ENCODE data around the gene PCARE.
A peak's percentile ranks its signal among the peaks of the same experiment; 100 is the strongest.

Gene PCARE

DNA sequence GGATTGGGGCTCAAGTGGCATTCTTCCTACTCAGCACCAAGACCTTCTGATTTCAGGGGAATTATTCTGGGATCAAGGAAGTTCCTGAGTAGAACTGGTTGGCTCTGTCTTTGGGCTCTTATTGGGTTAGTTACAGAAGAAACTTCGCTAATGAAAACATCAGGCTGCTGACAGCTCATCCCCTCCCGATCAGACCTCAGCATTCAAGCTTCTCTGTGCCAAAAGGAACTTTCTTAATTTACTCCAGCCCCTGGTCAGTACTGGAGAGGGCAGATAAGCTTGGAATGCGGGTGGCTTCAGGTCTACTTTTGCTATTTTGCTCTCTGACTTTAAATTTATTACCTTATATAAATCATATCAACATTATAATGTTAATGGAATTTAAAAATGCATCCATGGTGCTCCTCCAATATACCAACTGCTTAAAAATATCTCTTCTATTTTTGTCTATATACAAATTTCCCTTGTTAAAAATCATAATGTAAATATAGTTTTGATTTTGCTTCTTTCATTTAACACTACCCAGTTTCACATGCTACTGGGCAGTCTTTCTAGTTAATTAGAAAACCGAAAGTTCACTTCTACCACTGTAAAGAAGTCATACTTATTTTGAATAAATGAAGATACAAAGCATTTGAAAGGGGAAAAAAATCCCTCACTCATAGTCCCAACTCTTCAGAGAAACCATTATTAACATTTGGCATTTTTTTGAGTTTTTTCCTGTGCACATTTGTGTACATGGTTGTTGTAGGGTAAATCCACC is 34.4 kb downstream of the PCARE start:
- TF ChIP-seq JUND (IDR thresholded peaks at IDR 0.05; ENCODE audit: low read depth) = no peak
- in situ Hi-C loops (cut with HindIII; ENCODE audit: low pct_unique_long_range_greater_than_20kb, low sequenced_read_pairs) = no loop called here
- no peak for DNase-seq (ENCODE audit: low read depth in 1 of 2, low spot score in 1 of 2)

DNA sequence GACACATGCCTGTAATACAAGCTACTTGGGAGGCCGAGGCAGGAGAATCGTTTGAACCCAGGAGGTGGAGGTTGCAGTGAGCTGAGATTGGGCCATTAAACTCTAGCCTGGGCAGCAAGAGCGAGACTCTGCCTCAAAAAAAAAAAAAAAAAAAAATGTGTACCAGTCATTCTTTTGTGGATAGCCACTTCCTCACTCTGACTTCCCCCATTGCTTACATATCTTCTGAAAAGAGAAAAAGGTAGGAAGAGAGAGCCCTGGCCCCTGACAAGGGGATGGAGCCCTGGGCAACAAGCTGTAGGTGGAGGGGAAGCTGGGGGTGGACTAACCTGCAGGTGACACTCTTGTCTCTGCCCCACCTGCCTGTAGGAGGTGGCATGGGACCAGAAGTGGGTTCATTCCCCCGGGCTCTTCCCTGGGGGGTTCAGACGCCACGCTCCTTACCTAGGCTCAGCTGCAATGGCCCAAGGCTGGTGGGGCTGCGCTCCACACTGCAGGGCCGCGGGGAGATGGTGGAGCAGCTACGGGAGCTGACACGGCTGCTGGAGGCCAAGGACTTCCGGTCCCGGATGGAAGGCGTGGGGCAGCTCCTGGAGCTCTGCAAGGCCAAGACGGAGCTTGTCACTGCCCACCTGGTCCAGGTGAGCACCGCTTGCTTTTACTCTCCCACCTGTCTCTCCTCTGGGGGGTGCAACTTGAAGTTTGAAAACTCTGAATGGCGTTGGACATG is 39.1 kb downstream of the PCARE start:
- no peak for TF ChIP-seq JUND (IDR thresholded peaks at IDR 0.05; ENCODE audit: low read depth)
- in situ Hi-C loops (cut with HindIII; ENCODE audit: low pct_unique_long_range_greater_than_20kb, low sequenced_read_pairs) = no loop called here
- DNase-seq (ENCODE audit: low read depth in 1 of 2, low spot score in 1 of 2) = no peak

DNA sequence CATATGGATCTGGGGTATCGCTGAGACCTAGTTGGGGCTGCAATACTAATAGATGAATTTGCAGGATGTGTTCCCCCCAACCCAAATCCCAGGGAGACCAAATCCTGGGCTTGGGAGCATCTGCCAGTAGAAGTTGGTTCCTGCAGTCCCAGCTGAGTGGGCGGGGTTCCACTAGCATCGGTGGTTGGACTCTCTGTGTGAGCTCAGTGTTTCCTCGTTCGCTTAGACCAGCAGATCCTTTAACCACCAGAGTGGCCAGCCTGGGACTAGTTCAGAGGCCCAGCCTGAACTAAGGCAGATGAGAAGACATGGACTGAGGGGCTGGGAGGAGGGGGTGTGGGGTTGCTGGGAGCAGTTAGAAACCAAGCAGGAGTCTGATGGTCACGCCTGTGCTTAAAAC is 40.7 kb downstream of the PCARE start:
- peak in 1 of 2 experiments; percentile 12 for DNase-seq (ENCODE audit: low read depth in 1 of 2, low spot score in 1 of 2)
- TF ChIP-seq JUND (IDR thresholded peaks at IDR 0.05; ENCODE audit: low read depth) = no peak
- in situ Hi-C loops (cut with HindIII; ENCODE audit: low pct_unique_long_range_greater_than_20kb, low sequenced_read_pairs) = no loop called here

DNA sequence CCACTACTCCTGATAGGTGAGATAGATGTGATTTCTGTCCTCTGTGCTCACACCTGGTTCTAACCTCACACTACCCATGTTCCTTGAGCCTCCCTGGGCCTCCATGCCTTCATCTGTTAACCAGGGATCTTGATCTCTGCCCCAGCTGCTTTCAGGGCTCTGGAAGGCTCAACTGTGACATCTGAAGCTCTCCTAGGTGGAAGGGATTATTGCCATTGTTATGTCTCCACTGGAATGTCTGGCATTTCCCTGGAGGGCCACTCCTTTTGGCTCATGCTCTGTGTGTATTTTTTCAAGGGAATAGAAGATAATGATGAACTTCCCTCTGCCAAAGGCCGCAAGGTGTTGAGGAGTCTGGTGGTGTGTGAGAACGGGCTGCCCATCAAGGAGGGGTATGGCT is 41.2 kb downstream of the PCARE start:
- in situ Hi-C loops (cut with HindIII; ENCODE audit: low pct_unique_long_range_greater_than_20kb, low sequenced_read_pairs) = no loop called here
- DNase-seq (ENCODE audit: low read depth in 1 of 2, low spot score in 1 of 2) = peak; percentile 41 to 80
- no peak for TF ChIP-seq JUND (IDR thresholded peaks at IDR 0.05; ENCODE audit: low read depth)

GRCh38 chr2:29032189-29032588 is 42.1 kb downstream of the PCARE start:
- in situ Hi-C loops (cut with HindIII; ENCODE audit: low pct_unique_long_range_greater_than_20kb, low sequenced_read_pairs) = no loop called here
- no peak for DNase-seq (ENCODE audit: low read depth in 1 of 2, low spot score in 1 of 2)
- no peak for TF ChIP-seq JUND (IDR thresholded peaks at IDR 0.05; ENCODE audit: low read depth)

- no peak for DNase-seq (ENCODE audit: low read depth in 1 of 2, low spot score in 1 of 2)
- in situ Hi-C loops (cut with HindIII; ENCODE audit: low pct_unique_long_range_greater_than_20kb, low sequenced_read_pairs) = no loop called here
- TF ChIP-seq JUND (IDR thresholded peaks at IDR 0.05; ENCODE audit: low read depth) = no peak
Observed at GRCh38 chr2:29031046-29031445, 43.3 kb downstream of the PCARE start.

DNA sequence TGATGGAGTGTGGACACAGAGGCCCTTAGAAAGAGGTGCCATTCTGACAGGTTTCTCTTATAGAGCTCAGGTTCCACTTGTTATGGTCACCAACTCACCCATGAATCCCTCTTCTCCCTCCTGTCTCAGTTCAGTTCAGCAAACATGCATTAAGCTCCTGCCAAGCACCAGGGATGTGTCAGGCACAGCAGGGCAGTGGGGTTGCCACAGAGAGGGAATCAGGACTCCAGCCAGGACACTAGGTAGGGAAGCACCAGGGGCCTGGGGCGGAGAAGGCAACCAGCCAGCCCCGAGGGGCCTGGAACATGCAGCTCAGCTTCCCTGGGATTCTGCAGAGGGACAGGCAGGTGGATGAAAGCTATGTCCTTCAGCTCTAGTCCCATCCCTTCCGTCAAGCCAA is 48.6 kb downstream of the PCARE start:
- DNase-seq (ENCODE audit: low read depth in 1 of 2, low spot score in 1 of 2) = no peak
- no peak for TF ChIP-seq JUND (IDR thresholded peaks at IDR 0.05; ENCODE audit: low read depth)
- in situ Hi-C loops (cut with HindIII; ENCODE audit: low pct_unique_long_range_greater_than_20kb, low sequenced_read_pairs) = no loop called here

DNA sequence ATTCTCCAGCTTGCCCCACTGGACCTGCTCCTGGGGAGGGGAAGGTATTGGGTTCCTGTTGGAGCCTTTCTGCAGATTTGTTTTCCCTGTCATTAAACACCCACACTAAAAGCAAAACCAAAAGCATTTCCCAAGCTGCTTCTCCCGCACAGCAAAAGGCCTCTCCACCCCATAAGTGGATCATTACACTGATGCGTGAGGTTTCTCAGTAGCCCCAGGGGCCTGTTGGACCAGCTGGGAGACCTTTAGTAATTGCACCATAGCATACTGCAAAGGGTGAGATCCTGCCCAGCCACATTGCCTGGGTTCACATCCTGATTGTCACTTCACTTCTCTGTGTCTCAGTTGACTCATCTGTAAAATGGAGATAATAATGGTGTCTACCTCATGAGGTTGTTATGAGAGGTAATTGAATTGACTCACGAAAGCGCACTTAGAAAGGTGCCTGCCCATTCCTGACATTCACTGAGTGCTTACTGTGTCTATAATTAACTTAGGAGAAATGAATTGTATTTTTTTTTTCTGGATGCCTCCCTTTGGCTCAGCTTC is 49.4 kb downstream of the PCARE start:
- in situ Hi-C loops (cut with HindIII; ENCODE audit: low pct_unique_long_range_greater_than_20kb, low sequenced_read_pairs) = no loop called here
- peak in 1 of 2 experiments; percentile 47 for DNase-seq (ENCODE audit: low read depth in 1 of 2, low spot score in 1 of 2)
- TF ChIP-seq JUND (IDR thresholded peaks at IDR 0.05; ENCODE audit: low read depth) = no peak

DNA sequence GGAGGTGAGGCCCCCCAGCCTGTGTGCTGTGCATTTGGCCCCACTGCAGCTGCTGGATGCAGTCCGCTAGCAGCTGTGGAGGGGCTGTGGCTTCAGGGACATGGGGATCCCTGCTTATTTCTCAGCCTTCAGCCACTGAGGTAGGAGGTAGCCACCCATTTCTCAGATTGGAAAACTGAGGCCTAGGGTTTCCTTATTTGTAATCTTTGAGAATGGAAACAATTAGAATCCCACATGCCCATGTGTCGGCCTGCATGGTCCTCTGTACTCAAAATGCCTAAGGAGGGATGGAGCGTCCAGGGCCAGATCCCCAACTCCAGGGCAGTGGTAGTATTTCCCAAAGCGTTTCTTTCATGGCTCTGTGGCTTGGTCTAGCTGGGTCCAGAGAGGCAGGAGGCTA is 51.1 kb downstream of the PCARE start:
- no peak for TF ChIP-seq JUND (IDR thresholded peaks at IDR 0.05; ENCODE audit: low read depth)
- no peak for DNase-seq (ENCODE audit: low read depth in 1 of 2, low spot score in 1 of 2)
- in situ Hi-C loops (cut with HindIII; ENCODE audit: low pct_unique_long_range_greater_than_20kb, low sequenced_read_pairs) = no loop called here

DNA sequence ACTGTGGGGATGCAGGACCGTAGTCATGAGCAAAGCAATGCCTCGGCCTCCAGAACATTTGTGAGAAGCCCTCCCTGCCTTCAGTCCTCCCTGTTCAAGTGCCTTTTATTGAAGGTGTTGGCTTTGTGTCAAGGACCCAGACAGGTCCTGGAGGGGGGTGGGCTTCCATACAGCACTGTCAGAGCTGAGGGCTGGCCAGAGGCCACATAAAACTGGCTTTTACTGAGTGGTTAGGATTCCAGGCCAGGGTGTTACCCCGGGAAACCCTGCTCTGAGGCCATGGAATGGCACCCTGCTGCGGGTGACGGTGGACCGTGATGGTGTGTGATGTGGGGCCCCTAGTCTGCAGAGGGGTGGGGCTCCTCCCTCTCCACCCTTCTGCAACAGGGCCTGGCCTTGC is 51.6 kb downstream of the PCARE start:
- in situ Hi-C loops (cut with HindIII; ENCODE audit: low pct_unique_long_range_greater_than_20kb, low sequenced_read_pairs) = no loop called here
- no peak for TF ChIP-seq JUND (IDR thresholded peaks at IDR 0.05; ENCODE audit: low read depth)
- DNase-seq (ENCODE audit: low read depth in 1 of 2, low spot score in 1 of 2) = no peak

- no peak for TF ChIP-seq JUND (IDR thresholded peaks at IDR 0.05; ENCODE audit: low read depth)
- in situ Hi-C loops (cut with HindIII; ENCODE audit: low pct_unique_long_range_greater_than_20kb, low sequenced_read_pairs) = no loop called here
- DNase-seq (ENCODE audit: low read depth in 1 of 2, low spot score in 1 of 2) = no peak
Observed at GRCh38 chr2:29021886-29022285, 52.4 kb downstream of the PCARE start.

- TF ChIP-seq JUND (IDR thresholded peaks at IDR 0.05; ENCODE audit: low read depth) = no peak
- no peak for DNase-seq (ENCODE audit: low read depth in 1 of 2, low spot score in 1 of 2)
- in situ Hi-C loops (cut with HindIII; ENCODE audit: low pct_unique_long_range_greater_than_20kb, low sequenced_read_pairs) = no loop called here
Observed at GRCh38 chr2:29017716-29018435, 56.4 kb downstream of the PCARE start.

- no peak for TF ChIP-seq JUND (IDR thresholded peaks at IDR 0.05; ENCODE audit: low read depth)
- in situ Hi-C loops (cut with HindIII; ENCODE audit: low pct_unique_long_range_greater_than_20kb, low sequenced_read_pairs) = no loop called here
- DNase-seq (ENCODE audit: low read depth in 1 of 2, low spot score in 1 of 2) = no peak
Observed at GRCh38 chr2:29016504-29016903, 57.8 kb downstream of the PCARE start.

Measured in T47D (cell line).